Astrocyte of the spinal cord (primary cell): ENCODE results near the gene EXO5.
"Not testable (repeated sequence)": the region's sequence is repeated elsewhere in the genome, so short reads cannot be mapped to it uniquely, and the experiment has no call there.

ENCODE experiments used
- DNase-seq: peaks from one replicate; pipeline ENCODE4 v3.0.0; 2011; ENCODE audit warnings: low read depth, low spot score
- H3K4me3 ChIP-seq: 2 replicates; pipeline ENCODE4 v1.5.1; 2011; ENCODE audit warnings: low read depth, mild to moderate bottlenecking, low read length, moderate library complexity
- in situ Hi-C: cut with HindIII; loops from 2 replicates; pipeline ENCODE4 v1.10.0; 2017; ENCODE audit warnings: low sequenced_read_pairs
- TF ChIP-seq, protein P1 (sequence below): IDR thresholded peaks from 2 replicates; pipeline ENCODE4 v1.5.1; 2012; ENCODE audit warnings: low read depth, mild to moderate bottlenecking, low read length, inconsistent platforms

Gene EXO5

DNA sequence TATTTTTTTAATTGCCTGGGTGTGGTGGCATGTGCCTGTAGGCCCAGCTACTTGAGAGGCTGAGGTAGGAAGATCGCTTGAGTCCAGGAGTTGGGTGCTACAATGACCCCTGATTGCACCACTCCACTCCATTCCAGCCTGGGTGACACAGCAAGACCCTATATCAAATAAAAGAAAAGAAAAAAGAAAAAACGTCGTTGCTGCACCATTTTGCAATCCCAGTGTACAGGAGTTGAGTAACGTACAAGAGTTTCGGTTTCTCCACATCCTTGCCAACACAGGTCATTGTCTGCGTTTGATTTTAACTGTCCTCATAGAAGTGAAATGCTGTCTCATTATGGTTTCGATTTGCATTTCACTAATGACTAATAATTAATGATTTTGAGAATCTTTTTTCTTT is 30.8 kb downstream of the EXO5 start:
- no peak overlapping the region for H3K4me3 ChIP-seq
- DNase-seq: no peak
- TF ChIP-seq, protein P1, sequence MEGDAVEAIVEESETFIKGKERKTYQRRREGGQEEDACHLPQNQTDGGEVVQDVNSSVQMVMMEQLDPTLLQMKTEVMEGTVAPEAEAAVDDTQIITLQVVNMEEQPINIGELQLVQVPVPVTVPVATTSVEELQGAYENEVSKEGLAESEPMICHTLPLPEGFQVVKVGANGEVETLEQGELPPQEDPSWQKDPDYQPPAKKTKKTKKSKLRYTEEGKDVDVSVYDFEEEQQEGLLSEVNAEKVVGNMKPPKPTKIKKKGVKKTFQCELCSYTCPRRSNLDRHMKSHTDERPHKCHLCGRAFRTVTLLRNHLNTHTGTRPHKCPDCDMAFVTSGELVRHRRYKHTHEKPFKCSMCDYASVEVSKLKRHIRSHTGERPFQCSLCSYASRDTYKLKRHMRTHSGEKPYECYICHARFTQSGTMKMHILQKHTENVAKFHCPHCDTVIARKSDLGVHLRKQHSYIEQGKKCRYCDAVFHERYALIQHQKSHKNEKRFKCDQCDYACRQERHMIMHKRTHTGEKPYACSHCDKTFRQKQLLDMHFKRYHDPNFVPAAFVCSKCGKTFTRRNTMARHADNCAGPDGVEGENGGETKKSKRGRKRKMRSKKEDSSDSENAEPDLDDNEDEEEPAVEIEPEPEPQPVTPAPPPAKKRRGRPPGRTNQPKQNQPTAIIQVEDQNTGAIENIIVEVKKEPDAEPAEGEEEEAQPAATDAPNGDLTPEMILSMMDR: no peak
- in situ Hi-C loops: no loop called here

DNA sequence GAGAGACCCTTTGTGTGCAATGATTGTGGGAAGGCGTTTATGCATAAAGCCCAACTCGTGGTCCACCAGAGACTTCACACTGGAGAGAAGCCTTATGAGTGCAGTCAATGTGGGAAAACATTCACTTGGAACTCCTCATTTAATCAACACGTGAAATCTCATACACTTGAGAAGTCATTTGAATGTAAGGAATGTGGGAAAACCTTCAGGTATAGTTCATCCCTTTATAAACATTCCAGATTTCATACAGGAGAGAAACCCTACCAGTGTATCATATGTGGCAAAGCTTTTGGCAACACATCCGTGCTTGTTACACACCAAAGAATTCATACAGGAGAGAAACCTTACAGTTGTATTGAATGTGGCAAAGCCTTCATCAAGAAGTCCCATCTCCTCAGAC is 38.4 kb downstream of the EXO5 start:
- in situ Hi-C loops: no loop called here
- TF ChIP-seq, protein P1: no peak
- H3K4me3 ChIP-seq: no peak overlapping the region
- DNase-seq: no peak

DNA sequence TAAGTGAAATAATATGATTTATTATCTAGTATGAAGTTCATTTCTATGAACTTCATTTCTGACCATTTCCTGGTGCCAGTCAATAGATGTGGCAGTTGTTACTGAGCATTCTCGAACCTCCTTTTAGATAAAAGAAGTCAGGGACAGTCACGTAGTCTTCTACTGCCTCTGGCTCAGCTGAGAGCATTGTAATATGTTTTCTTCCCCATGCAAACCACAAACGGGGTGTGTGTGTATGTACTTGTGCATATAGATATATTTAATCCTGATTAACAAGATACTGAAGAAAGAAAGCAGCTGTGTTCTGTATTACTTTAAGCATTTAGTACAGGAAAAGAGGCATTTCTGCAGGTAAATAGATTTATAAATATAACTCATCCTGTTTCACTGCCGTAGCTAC is 44.5 kb downstream of the EXO5 start:
- TF ChIP-seq, protein P1: no peak
- in situ Hi-C loops: no loop called here
- no peak overlapping the region for H3K4me3 ChIP-seq
- no peak for DNase-seq

DNA sequence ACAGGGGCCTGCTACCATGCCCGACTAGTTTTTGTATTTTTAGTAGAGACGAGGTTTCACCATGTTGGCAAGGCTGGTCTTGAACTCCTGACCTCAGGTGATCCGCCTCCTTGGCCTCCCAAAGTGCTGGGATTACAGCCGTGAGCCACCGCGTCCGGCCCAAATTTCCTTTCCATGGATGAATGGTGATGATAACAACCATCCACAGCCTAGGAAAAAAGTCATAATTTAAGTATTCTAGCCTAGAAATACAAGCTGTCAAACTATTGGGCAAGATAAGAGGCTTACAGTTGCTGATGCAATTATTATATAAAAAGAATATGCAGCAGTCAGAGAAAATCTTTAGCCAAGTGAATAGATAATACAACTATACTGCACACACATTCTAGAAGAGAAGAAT is 46.2 kb downstream of the EXO5 start:
- in situ Hi-C loops, H3K4me3 ChIP-seq, DNase-seq: not testable (repeated sequence)

DNA sequence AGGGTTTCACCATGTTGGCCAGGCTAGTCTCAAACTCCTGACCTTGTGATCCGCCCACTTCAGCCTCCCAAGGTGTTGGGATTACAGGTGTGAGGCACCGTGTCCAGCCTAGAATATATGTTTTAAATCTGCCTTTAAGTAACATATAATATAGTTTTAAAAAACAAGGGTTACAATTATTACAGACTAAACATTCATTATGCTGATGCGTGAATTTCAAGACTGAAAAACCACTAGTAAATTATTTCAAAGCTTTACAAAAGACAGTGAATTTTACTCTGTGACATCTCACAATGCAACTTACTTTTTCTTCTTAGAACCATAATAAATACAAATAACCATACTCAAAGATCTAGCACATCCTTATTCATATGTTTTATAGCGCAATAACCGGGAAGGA is 47.6 kb downstream of the EXO5 start:
- TF ChIP-seq, protein P1: no peak
- in situ Hi-C loops: no loop called here
- H3K4me3 ChIP-seq: no peak overlapping the region
- no peak for DNase-seq

DNA sequence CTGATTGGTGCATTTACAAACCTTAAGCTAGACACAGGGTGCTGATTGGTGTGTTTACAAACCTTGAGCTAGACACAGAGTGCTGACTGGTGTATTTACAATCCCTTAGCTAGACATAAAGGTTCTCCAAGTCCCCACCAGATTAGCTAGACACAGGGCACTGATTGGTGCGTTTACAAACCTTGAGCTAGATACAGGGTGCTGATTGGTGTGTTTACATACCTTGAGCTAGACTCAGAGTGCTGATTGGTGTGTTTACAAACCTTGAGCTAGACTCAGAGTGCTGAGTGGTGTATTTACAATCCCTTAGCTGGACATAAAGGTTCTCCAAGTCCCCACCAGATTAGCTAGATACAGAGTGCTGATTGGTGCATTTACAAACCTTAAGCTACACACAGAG is 49.7 kb downstream of the EXO5 start:
- DNase-seq, in situ Hi-C loops, H3K4me3 ChIP-seq: not testable (repeated sequence)

DNA sequence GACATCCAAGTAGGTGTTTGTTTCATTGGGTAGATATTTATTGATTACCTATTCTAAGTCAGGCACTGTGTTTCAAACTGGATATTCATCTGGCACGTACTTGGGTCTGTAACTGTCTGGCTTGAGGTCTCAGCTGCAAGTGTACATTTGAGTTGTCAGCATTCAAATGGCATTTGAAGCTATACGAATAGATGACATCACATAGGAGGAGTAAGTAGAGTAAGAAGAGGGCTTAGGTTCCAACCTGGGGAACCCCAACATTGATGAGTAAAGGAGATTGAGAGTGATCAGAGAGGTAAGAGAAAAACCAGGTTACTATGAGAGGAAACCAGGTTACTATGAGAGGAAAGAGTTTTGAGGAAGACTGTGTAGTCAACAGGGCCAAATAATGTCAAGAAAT is 53.6 kb downstream of the EXO5 start:
- H3K4me3 ChIP-seq: no peak overlapping the region
- TF ChIP-seq, protein P1: no peak
- in situ Hi-C loops: no loop called here
- DNase-seq: no peak

DNA sequence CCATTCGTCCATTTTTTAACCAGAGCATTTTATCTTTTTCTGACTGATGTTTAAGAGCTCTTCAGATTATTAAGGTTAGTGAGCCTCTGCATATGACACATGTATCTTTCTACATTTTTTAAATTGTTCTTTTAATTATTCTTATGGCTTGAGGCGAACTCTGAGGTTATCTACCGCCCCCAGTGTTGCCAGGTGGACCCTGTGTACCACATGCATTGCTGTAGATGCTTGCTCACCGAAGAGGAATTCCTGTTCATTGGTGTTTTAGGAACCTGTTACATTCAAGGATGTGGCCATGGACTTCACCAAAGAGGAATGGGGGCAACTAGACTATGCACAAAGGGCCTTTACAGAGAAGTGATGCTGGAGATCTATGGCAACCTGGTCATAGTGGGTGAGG is 54.7 kb downstream of the EXO5 start:
- no peak overlapping the region for H3K4me3 ChIP-seq
- no peak for DNase-seq
- in situ Hi-C loops: no loop called here
- TF ChIP-seq, protein P1: no peak
